Neural cell (in vitro differentiated cells): ENCODE data around the gene OLFML2B. TPM values are rescaled to one million over a fixed set of nuclear protein-coding genes. Genes with fewer than 3 reads are reported as not detected.

ENCODE experiments used
- H2AFZ ChIP-seq: fragments of 200-600, 300-800 bp; sonication (generic), shearing (Covaris generic); 2 replicates; pipeline ENCODE4 v1.6.0; 2014; ENCODE audit warnings: low read depth, mild to moderate bottlenecking, antibody characterized with exemption, low read length, moderate library complexity
- H3F3A ChIP-seq: fragments of 200-600 bp; shearing (Covaris generic); 2 replicates; pipeline ENCODE4 v1.6.1; 2016; ENCODE audit warnings: mild to moderate bottlenecking, moderate library complexity, mixed read lengths, antibody characterized with exemption, low read length; ENCODE audit not compliant: insufficient read depth, poor library complexity, severe bottlenecking
- H3K27ac ChIP-seq: fragments of 200-600, 300-800 bp; sonication (generic), shearing (Covaris generic); 2 replicates; pipeline ENCODE4 v1.5.1; 2014; ENCODE audit warnings: mild to moderate bottlenecking, low read length, moderate library complexity
- H3K27me3 ChIP-seq: fragments of 300-800, 200-600 bp; sonication (generic), shearing (Covaris generic); 2 replicates; pipeline ENCODE4 v1.6.0; 2014; ENCODE audit warnings: mild to moderate bottlenecking, low read depth, low read length, moderate library complexity; ENCODE audit not compliant: insufficient read depth
- H3K36me3 ChIP-seq: fragments of 300-800, 200-600 bp; sonication (generic), shearing (Covaris generic); 2 replicates; pipeline ENCODE4 v1.5.1; 2014; ENCODE audit warnings: mild to moderate bottlenecking, antibody characterized with exemption, low read length, moderate library complexity; ENCODE audit not compliant: insufficient read depth
- H3K4me2 ChIP-seq: fragments of 300-800, 200-600 bp; sonication (generic), shearing (Covaris generic); 2 replicates; pipeline ENCODE4 v1.6.0; 2014; ENCODE audit warnings: mild to moderate bottlenecking, low read length
- H3K4me3 ChIP-seq: fragments of 300-800, 200-600 bp; sonication (generic), shearing (Covaris generic); 2 replicates; pipeline ENCODE4 v1.5.1; 2014; ENCODE audit warnings: mild to moderate bottlenecking, low read length, moderate library complexity
- H3K79me2 ChIP-seq: fragments of 200-600 bp; shearing (Covaris generic); replicated peaks from 2 replicates; pipeline ENCODE4 v1.6.0; 2014; ENCODE audit warnings: mild to moderate bottlenecking, low read length, moderate library complexity; ENCODE audit not compliant: insufficient read depth
- H3K9ac ChIP-seq: fragments of 300-800, 200-600 bp; sonication (generic), shearing (Covaris generic); 2 replicates; pipeline ENCODE4 v1.6.1; 2016; ENCODE audit warnings: mild to moderate bottlenecking, low read length, mixed read lengths
- H3K9me2 ChIP-seq: fragments of 200-600 bp; shearing (Covaris generic); 2 replicates; pipeline ENCODE4 v1.6.1; 2016; ENCODE audit warnings: mild to moderate bottlenecking, low read length, mixed read lengths; ENCODE audit not compliant: insufficient read depth
- H3K9me3 ChIP-seq: fragments of 200-600, 300-800 bp; sonication (generic), shearing (Covaris generic); 2 replicates; pipeline ENCODE4 v1.6.1; 2016; ENCODE audit warnings: mild to moderate bottlenecking, mixed run types, low read length, moderate library complexity, mixed read lengths
- H4K20me1 ChIP-seq: fragments of 200-600 bp; shearing (Covaris generic); 2 replicates; pipeline ENCODE4 v1.6.1; 2016; ENCODE audit warnings: mild to moderate bottlenecking, mixed run types; ENCODE audit not compliant: insufficient read depth
- EP300 ChIP-seq: fragments of 450-650 bp; conservative IDR thresholded peaks from 2 replicates; pipeline ENCODE4 v1.6.1; 2014; ENCODE audit warnings: antibody characterized with exemption, mild to moderate bottlenecking, moderate library complexity; ENCODE audit not compliant: poor library complexity, severe bottlenecking
- EZH2 ChIP-seq: fragments of 200-600, 300-800 bp; shearing (Covaris generic), sonication (generic); IDR thresholded peaks from 2 replicates; pipeline ENCODE4 v1.6.1; 2014; ENCODE audit warnings: antibody characterized with exemption, low read length, borderline replicate concordance, mild to moderate bottlenecking; ENCODE audit not compliant: insufficient read depth, poor library complexity, severe bottlenecking
- MXI1 ChIP-seq: fragments of 450-650 bp; conservative IDR thresholded peaks from 2 replicates; pipeline ENCODE4 v1.6.1; 2014; ENCODE audit warnings: antibody characterized with exemption, mild to moderate bottlenecking; ENCODE audit not compliant: poor library complexity, severe bottlenecking
- POLR2AphosphoS5 ChIP-seq: IDR thresholded peaks from 2 replicates; pipeline ENCODE4 v1.6.1; 2012
- RAD21 ChIP-seq: fragments of 450-650 bp; conservative IDR thresholded peaks from 2 replicates; pipeline ENCODE4 v1.6.1; 2014; ENCODE audit warnings: antibody characterized with exemption, mild to moderate bottlenecking, moderate library complexity
- SMC3 ChIP-seq: fragments of 450-650 bp; conservative IDR thresholded peaks from 2 replicates; pipeline ENCODE4 v1.6.1; 2014; ENCODE audit warnings: antibody characterized with exemption, mild to moderate bottlenecking, moderate library complexity; ENCODE audit not compliant: poor library complexity
- TAF1 ChIP-seq: IDR thresholded peaks from 2 replicates; pipeline ENCODE4 v1.6.1; 2012; ENCODE audit warnings: low read depth
- polyA plus RNA-seq: library from polyadenylated mRNA; depleted of rRNA; stranded (reverse); fragments of >200 nt; gene quantifications from 2 replicates; pipeline ENCODE4 v1.2.3, GENCODE V29; 2014
- TF ChIP-seq, protein P1 (sequence below): IDR thresholded peaks from 2 replicates; pipeline ENCODE4 v1.6.1; 2012; ENCODE audit warnings: borderline replicate concordance
- TF ChIP-seq, protein P2 (sequence below): fragments of 450-650 bp; IDR thresholded peaks from 2 replicates; pipeline ENCODE4 v1.5.1; 2014; ENCODE audit warnings: antibody characterized with exemption, mild to moderate bottlenecking, moderate library complexity; ENCODE audit not compliant: poor library complexity, severe bottlenecking

Gene OLFML2B
- polyA plus RNA-seq, 1 donor from 2014 or later: 0.78 TPM

DNA sequence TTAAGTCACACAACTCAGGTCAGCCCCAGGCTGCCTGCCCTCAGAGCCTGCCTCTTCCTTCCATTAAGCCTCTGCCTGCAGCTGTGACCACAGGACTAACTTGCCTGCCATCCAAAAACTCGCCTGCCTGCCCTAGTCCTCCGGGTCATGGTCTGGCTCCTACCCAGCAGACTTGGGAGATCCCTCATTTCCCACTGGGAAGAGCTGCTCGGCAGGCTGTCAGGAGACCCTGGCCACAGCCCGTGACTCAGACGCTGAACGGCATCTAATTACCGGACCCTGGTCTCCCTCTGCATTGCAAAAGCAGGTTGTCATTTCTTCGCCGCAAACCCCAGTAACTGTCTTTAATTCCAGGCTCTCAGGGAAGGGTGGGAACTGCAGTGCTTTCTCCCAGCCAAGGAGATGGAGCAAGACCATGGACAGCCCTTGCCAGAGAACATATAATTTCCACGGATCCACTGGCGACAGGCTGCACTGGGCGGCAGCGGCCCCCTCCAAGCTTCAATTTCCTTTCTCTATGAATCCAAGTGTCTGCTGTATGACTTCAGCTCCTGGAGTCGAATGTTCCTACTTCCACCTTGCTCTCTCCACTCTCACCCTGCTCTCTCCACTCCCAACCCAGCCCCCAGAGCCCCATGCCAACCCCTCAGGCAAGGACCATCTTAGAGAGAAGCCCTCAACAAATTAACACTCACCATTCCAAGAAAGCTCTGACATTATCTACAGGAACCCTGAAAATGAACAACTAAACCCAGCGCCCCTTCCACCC is 20.4 kb downstream of the OLFML2B start:
- no peak overlapping the region for H3K27ac ChIP-seq
- H2AFZ ChIP-seq: no peak overlapping the region
- H3K9me2 ChIP-seq: no peaks in the 10 kb centered on the region
- no peaks in the 10 kb centered on the region for H3F3A ChIP-seq
- H3K9ac ChIP-seq: no peak overlapping the region
- H3K4me2 ChIP-seq: no peak overlapping the region
- H3K79me2 ChIP-seq: no peaks in the 10 kb centered on the region
- no peak for TF ChIP-seq MXI1
- TF ChIP-seq RAD21: no peak
- TF ChIP-seq EP300: no peak
- no peak for TF ChIP-seq EZH2
- no peak for TF ChIP-seq POLR2AphosphoS5
- no peak for TF ChIP-seq SMC3
- no peak for TF ChIP-seq TAF1
- TF ChIP-seq, protein P1, sequence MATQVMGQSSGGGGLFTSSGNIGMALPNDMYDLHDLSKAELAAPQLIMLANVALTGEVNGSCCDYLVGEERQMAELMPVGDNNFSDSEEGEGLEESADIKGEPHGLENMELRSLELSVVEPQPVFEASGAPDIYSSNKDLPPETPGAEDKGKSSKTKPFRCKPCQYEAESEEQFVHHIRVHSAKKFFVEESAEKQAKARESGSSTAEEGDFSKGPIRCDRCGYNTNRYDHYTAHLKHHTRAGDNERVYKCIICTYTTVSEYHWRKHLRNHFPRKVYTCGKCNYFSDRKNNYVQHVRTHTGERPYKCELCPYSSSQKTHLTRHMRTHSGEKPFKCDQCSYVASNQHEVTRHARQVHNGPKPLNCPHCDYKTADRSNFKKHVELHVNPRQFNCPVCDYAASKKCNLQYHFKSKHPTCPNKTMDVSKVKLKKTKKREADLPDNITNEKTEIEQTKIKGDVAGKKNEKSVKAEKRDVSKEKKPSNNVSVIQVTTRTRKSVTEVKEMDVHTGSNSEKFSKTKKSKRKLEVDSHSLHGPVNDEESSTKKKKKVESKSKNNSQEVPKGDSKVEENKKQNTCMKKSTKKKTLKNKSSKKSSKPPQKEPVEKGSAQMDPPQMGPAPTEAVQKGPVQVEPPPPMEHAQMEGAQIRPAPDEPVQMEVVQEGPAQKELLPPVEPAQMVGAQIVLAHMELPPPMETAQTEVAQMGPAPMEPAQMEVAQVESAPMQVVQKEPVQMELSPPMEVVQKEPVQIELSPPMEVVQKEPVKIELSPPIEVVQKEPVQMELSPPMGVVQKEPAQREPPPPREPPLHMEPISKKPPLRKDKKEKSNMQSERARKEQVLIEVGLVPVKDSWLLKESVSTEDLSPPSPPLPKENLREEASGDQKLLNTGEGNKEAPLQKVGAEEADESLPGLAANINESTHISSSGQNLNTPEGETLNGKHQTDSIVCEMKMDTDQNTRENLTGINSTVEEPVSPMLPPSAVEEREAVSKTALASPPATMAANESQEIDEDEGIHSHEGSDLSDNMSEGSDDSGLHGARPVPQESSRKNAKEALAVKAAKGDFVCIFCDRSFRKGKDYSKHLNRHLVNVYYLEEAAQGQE: no peak
- TF ChIP-seq, protein P2, sequence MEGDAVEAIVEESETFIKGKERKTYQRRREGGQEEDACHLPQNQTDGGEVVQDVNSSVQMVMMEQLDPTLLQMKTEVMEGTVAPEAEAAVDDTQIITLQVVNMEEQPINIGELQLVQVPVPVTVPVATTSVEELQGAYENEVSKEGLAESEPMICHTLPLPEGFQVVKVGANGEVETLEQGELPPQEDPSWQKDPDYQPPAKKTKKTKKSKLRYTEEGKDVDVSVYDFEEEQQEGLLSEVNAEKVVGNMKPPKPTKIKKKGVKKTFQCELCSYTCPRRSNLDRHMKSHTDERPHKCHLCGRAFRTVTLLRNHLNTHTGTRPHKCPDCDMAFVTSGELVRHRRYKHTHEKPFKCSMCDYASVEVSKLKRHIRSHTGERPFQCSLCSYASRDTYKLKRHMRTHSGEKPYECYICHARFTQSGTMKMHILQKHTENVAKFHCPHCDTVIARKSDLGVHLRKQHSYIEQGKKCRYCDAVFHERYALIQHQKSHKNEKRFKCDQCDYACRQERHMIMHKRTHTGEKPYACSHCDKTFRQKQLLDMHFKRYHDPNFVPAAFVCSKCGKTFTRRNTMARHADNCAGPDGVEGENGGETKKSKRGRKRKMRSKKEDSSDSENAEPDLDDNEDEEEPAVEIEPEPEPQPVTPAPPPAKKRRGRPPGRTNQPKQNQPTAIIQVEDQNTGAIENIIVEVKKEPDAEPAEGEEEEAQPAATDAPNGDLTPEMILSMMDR: no peak
- no peaks in the 10 kb centered on the region for H3K27me3 ChIP-seq
- no peaks in the 10 kb centered on the region for H4K20me1 ChIP-seq
- H3K4me3 ChIP-seq: no peak overlapping the region
- no peaks in the 10 kb centered on the region for H3K36me3 ChIP-seq
- no peaks in the 10 kb centered on the region for H3K9me3 ChIP-seq

DNA sequence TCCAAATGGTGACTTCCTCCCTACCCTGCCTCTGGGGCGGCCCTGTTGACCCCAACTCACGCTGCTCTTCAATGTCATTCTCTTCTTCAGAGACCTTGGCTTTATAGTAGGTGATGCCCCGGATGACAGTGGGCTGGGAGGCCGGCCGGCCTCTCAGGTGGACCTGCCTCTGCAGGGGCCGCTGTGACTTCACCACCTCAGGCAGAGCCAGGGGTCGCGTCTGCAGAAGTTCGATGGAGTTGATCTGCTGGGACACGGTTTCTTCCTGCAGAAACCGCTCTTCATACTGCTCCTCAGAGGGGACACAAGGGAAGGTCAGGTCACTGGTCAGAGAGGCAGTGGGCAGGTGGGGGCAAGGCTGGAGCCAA is 23.6 kb downstream of the OLFML2B start:
- no peaks in the 10 kb centered on the region for H3K9me3 ChIP-seq
- TF ChIP-seq TAF1: no peak
- no peak for TF ChIP-seq EP300
- no peak for TF ChIP-seq SMC3
- TF ChIP-seq, protein P1: no peak
- TF ChIP-seq MXI1: no peak
- TF ChIP-seq, protein P2: no peak
- no peak for TF ChIP-seq EZH2
- no peak for TF ChIP-seq RAD21
- TF ChIP-seq POLR2AphosphoS5: no peak
- H3K9me2 ChIP-seq: no peaks in the 10 kb centered on the region
- no peak overlapping the region for H3K9ac ChIP-seq
- H2AFZ ChIP-seq: no peak overlapping the region
- no peaks in the 10 kb centered on the region for H3K27me3 ChIP-seq
- H3K79me2 ChIP-seq: no peaks in the 10 kb centered on the region
- no peak overlapping the region for H3K4me2 ChIP-seq
- H3K36me3 ChIP-seq: no peaks in the 10 kb centered on the region
- H4K20me1 ChIP-seq: no peaks in the 10 kb centered on the region
- H3K4me3 ChIP-seq: no peak overlapping the region
- no peaks in the 10 kb centered on the region for H3F3A ChIP-seq
- no peak overlapping the region for H3K27ac ChIP-seq
